KMS-11 (cell line): ENCODE data around the gene MSANTD2.

Experiments
- H2AFZ ChIP-seq: fragments of 200-600 bp; sonication (generic); 2 replicates; pipeline ENCODE4 v1.6.1; 2016; ENCODE audit warnings: antibody characterized with exemption, mixed run types, low read depth
- H3K27ac ChIP-seq: fragments of 200-600 bp; sonication (generic); 2 replicates; pipeline ENCODE4 v1.6.1; 2016; ENCODE audit warnings: mild to moderate bottlenecking, mixed run types
- H3K27me3 ChIP-seq: fragments of 200-600 bp; sonication (generic); 2 replicates; pipeline ENCODE4 v1.6.1; 2017; ENCODE audit warnings: mild to moderate bottlenecking, low read depth, mixed run types, moderate library complexity; ENCODE audit not compliant: insufficient read depth
- H3K36me3 ChIP-seq: fragments of 200-600 bp; sonication (generic); 2 replicates; pipeline ENCODE4 v1.6.1; 2017; ENCODE audit warnings: mild to moderate bottlenecking, mixed run types; ENCODE audit not compliant: insufficient read depth
- H3K4me1 ChIP-seq: fragments of 200-600 bp; sonication (generic); 2 replicates; pipeline ENCODE4 v1.6.1; 2016; ENCODE audit warnings: mild to moderate bottlenecking, low read depth, mixed run types; ENCODE audit not compliant: poor library complexity, severe bottlenecking
- H3K4me2 ChIP-seq: fragments of 200-600 bp; sonication (generic); 2 replicates; pipeline ENCODE4 v1.7.0; 2016; ENCODE audit warnings: mild to moderate bottlenecking, mixed run types
- H3K4me3 ChIP-seq: fragments of 200-600 bp; sonication (generic); IDR thresholded peaks from 2 replicates; pipeline ENCODE4 v1.6.1; 2017; ENCODE audit warnings: low read depth, low read length, mixed read lengths; ENCODE audit not compliant: insufficient read depth
- H3K79me2 ChIP-seq: fragments of 200-600 bp; sonication (generic); 2 replicates; pipeline ENCODE4 v1.6.1; 2016; ENCODE audit warnings: low read depth, mixed run types; ENCODE audit not compliant: insufficient read depth
- H3K9ac ChIP-seq: fragments of 200-600 bp; sonication (generic); 2 replicates; pipeline ENCODE4 v1.6.1; 2016; ENCODE audit warnings: mild to moderate bottlenecking, mixed run types
- H4K20me1 ChIP-seq: fragments of 200-600 bp; sonication (generic); 2 replicates; pipeline ENCODE4 v1.6.1; 2016; ENCODE audit warnings: mild to moderate bottlenecking, mixed run types; ENCODE audit not compliant: insufficient read depth
- CTCF ChIP-seq: fragments of 200-600 bp; sonication (generic); conservative IDR thresholded peaks from 2 replicates; pipeline ENCODE4 v1.6.1; 2017; ENCODE audit warnings: low read depth, mild to moderate bottlenecking, antibody characterized with exemption, low read length, moderate library complexity, mixed read lengths

The MSANTD2 gene

GRCh38 chr11:124716591-124716990 is 83.6 kb downstream of the MSANTD2 start:
- H3K79me2 ChIP-seq: no peaks in the 10 kb centered on the region
- no peaks in the 10 kb centered on the region for H4K20me1 ChIP-seq
- no peak overlapping the region for H3K27ac ChIP-seq
- H3K36me3 ChIP-seq: no peaks in the 10 kb centered on the region
- no peaks in the 10 kb centered on the region for H3K4me1 ChIP-seq
- H3K4me3 ChIP-seq: no peak overlapping the region
- no peaks in the 10 kb centered on the region for H3K27me3 ChIP-seq
- no peak overlapping the region for H2AFZ ChIP-seq
- no peak overlapping the region for H3K9ac ChIP-seq
- H3K4me2 ChIP-seq: no peak overlapping the region
- no peak for TF ChIP-seq CTCF
